PC-3 (cell line): ENCODE results near the gene ZBTB43.

ENCODE experiments used
- CTCF ChIP-seq: fragments of 300-600 bp; sonication (generic); conservative IDR thresholded peaks from 2 replicates; pipeline ENCODE4 v1.5.1; 2017; ENCODE audit warnings: antibody characterized with exemption, low read depth, mild to moderate bottlenecking, low read length
- EZH2 ChIP-seq: fragments of 300-600 bp; sonication (generic); IDR thresholded peaks from one replicate; pipeline ENCODE4 v1.6.1; 2017; ENCODE audit warnings: antibody characterized with exemption, mild to moderate bottlenecking, low read length; ENCODE audit not compliant: unreplicated experiment

- no peak for TF ChIP-seq CTCF
- no peak for TF ChIP-seq EZH2
These were observed 64.5 kb downstream of the ZBTB43 start for GRCh38 chr9:126869368-126869767.
